Spleen (tissue), 11 donors: ENCODE measurements around the gene NCS1. TPM values are rescaled to one million over a fixed set of nuclear protein-coding genes. Genes with fewer than 3 reads are reported as not detected.

Experiments
- DNase-seq: peaks from one replicate; pipeline ENCODE4 v3.0.0-alpha.2; 2020
- H3K27ac ChIP-seq, 8 donors: fragments of 200-600 bp; sonication (generic) in 7 of 8; 1 replicate in 4 of 8; 2 replicates in 4 of 8; pipeline versions ENCODE4 v1.5.0 to v1.8.0; 2016 to 2021; ENCODE audit warnings: inconsistent platforms in 4 of 8, mild to moderate bottlenecking in 4 of 8, moderate library complexity in 1 of 8
- H3K27me3 ChIP-seq, 7 donors: fragments of 200-600 bp; sonication (generic) in 6 of 7; replicated peaks in 1 of 7; 1 replicate in 4 of 7; 2 replicates in 3 of 7; pipeline versions ENCODE4 v1.5.0 to v1.8.0; 2016 to 2021; ENCODE audit warnings: inconsistent platforms in 3 of 7, mild to moderate bottlenecking in 1 of 7
- H3K36me3 ChIP-seq, 6 donors: fragments of 200-600 bp; sonication (generic) in 5 of 6; 1 replicate in 4 of 6; 2 replicates in 2 of 6; pipeline versions ENCODE4 v1.5.0 to v1.8.0; 2016 to 2021; ENCODE audit warnings: inconsistent platforms in 2 of 6
- H3K4me1 ChIP-seq, 6 donors: fragments of 200-600 bp; sonication (generic) in 5 of 6; 1 replicate in 3 of 6; 2 replicates in 3 of 6; pipeline versions ENCODE4 v1.5.0 to v1.8.0; 2016 to 2021; ENCODE audit warnings: inconsistent platforms in 3 of 6
- H3K4me3 ChIP-seq, 8 donors: fragments of 200-600 bp; sonication (generic) in 7 of 8; 1 replicate in 4 of 8; 2 replicates in 4 of 8; pipeline versions ENCODE4 v1.5.0 to v1.8.0; 2016 to 2021; ENCODE audit warnings: inconsistent platforms in 4 of 8, mild to moderate bottlenecking in 4 of 8, moderate library complexity in 2 of 8
- H3K9me3 ChIP-seq, 8 donors: fragments of 200-600 bp; sonication (generic) in 7 of 8; 1 replicate in 4 of 8; 2 replicates in 4 of 8; pipeline versions ENCODE4 v1.5.0 to v1.8.0; 2016 to 2021; ENCODE audit warnings: inconsistent platforms in 4 of 8
- POLR2A ChIP-seq, 3 donors: fragments of 450-650 bp; IDR thresholded peaks; one replicate each; pipeline ENCODE4 v1.5.1; 2017; ENCODE audit warnings: antibody characterized with exemption in 3 of 3, mild to moderate bottlenecking in 1 of 3
- POLR2AphosphoS5 ChIP-seq, 3 donors: sonication (generic); formaldehyde crosslinking; IDR thresholded peaks; one replicate each; pipeline ENCODE4 v1.5.1; 2017; ENCODE audit warnings: antibody characterized with exemption in 3 of 3
- WGBS, 5 donors: extraction: QIAGEN DNeasy Blood & Tissue Kit in 3 of 5; methylation state at CpG; one replicate each; pipeline versions ENCODE4 v1.1.5 to v1.1.7; 2013 to 2018; 5-methylcytosine and 5-hydroxymethylcytosine counted together
- intact Hi-C: fragments of 100-400 bp; cut with DNase I; formaldehyde crosslinking; loops from one replicate; pipeline ENCODE4 v1.15.0; 2023; ENCODE audit warnings: low total_unique reads
- polyA plus RNA-seq, 3 donors: library from polyadenylated mRNA; stranded (reverse); fragments of 200-250 nt; gene quantifications; one replicate each; pipeline ENCODE4 v1.2.1, GENCODE V29; 2013
- total RNA-seq, 7 donors: library from RNA; depleted of rRNA in 3 of 7; stranded (reverse); fragments of >200 nt in 3 of 7; fragmentation: NEBNext Ultra II Directional in 4 of 7; extraction: Animal tissue kit (Norgen Biotek cat#: 25700) in 4 of 7; gene quantifications; one replicate each; pipeline versions ENCODE4 v1.1.0 to v1.2.1, GENCODE V29; 2016 to 2021
- TF ChIP-seq, protein P1 (sequence below), 11 experiments: fragments of 200-600 bp in 7 of 11; fragments of 450-650 bp in 4 of 11; sonication (generic) in 4 of 11; IDR thresholded peaks in 8 of 11; conservative IDR thresholded peaks in 3 of 11; 1 replicate in 7 of 11; 2 replicates in 4 of 11; pipeline versions ENCODE4 v1.4.0 to v1.8.0; 2016 to 2021; ENCODE audit warnings: antibody characterized with exemption in 11 of 11, inconsistent platforms in 4 of 11, mild to moderate bottlenecking in 1 of 11
- donor health status: healthy with polysubstance abuse.
- donor health status: DM: no; HTN: no; CAD: no; lungs with moderate emphysema.
- donor health status: DM: no; HTN: no; CAD: no.
- donor health status: Bipolar disorder and iron deficiency.
- donor health status: healthy.
- donor health status: DM: no; HTN: no; CAD: no.
- donor health status: DM: yes; HTN: yes; CAD: no.

NCS1 gene
- total and polyA plus RNA-seq, 10 donors, result 0.46 to 2.5 (median 1.3) TPM

DNA sequence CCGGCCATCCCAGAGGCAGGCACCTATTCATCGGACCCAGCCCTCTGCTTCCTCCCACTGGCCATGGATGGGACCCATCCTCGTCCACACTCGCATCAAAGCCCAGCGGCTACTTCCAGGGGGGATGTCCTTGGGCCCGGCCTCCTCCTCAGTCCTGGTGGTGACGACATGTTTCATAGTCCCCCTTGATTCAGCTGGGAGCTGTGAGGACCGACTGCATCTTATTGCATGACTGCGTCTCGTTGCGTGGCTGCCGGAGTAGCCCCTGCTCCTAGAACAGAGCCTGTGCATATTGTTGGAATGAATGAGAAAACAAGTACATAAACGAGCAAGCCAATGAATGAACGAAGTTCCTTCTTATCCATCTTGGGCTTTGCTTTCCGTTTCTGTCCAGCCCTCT is 12.8 kb downstream of the NCS1 start:
- H3K4me1 ChIP-seq, result peaks cover 0 to 10% (median 0%) of the 10 kb centered on the region in 6 donors
- intact Hi-C loops, result no loop called here
- DNase-seq, result no peak
- peaks cover 0 to 32% (median 0%) of the 10 kb centered on the region in 7 donors for H3K27me3 ChIP-seq
- 74 to 85% (median 83%) methylated on average over 15 of the region's 15 CpGs for WGBS, 5 donors
- no peak overlapping the region for H3K4me3 ChIP-seq
- TF ChIP-seq, protein P1, sequence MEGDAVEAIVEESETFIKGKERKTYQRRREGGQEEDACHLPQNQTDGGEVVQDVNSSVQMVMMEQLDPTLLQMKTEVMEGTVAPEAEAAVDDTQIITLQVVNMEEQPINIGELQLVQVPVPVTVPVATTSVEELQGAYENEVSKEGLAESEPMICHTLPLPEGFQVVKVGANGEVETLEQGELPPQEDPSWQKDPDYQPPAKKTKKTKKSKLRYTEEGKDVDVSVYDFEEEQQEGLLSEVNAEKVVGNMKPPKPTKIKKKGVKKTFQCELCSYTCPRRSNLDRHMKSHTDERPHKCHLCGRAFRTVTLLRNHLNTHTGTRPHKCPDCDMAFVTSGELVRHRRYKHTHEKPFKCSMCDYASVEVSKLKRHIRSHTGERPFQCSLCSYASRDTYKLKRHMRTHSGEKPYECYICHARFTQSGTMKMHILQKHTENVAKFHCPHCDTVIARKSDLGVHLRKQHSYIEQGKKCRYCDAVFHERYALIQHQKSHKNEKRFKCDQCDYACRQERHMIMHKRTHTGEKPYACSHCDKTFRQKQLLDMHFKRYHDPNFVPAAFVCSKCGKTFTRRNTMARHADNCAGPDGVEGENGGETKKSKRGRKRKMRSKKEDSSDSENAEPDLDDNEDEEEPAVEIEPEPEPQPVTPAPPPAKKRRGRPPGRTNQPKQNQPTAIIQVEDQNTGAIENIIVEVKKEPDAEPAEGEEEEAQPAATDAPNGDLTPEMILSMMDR (IDR thresholded peaks at IDR 0.05 in 8 of 11, conservative IDR thresholded peaks at IDR 0.05 in 3 of 11), result no peak
- TF ChIP-seq POLR2AphosphoS5 (IDR thresholded peaks at IDR 0.05) (no peak), POLR2A (IDR thresholded peaks at IDR 0.05) (no peak)
- H3K36me3 ChIP-seq, result no peaks in the 10 kb centered on the region
- H3K9me3 ChIP-seq, result no peaks in the 10 kb centered on the region
- no peak overlapping the region for H3K27ac ChIP-seq

DNA sequence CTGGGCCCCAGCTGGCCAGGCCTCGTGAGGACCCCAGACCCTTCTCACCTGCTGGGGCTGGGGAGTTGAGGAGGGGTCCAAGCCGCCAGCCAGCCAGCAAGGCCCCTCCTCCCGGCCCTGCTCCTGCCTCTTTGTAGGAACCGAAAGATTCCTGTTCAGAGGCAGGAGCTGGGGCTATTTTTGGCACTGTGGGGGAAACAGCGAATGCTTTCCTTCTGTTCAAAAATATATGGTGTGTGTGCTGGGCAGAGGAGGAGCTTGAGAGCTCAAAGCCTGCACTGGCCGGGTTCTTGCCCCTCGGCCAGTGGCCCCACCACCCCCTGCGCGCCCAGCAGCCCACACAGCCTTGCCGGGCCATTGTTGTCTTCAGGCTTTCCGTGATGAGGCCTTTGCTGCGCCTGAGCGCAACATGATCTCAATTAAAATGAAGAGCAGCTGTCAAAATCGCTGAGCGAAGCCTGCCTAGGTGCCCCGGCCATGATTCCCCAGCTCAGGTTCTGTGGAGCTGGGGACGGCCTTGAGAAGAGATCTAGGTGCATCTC is 13.4 kb downstream of the NCS1 start:
- DNase-seq, result no peak
- peaks cover 0 to 10% (median 0%) of the 10 kb centered on the region in 6 donors for H3K4me1 ChIP-seq
- TF ChIP-seq POLR2AphosphoS5 (IDR thresholded peaks at IDR 0.05) (no peak), POLR2A (IDR thresholded peaks at IDR 0.05) (no peak)
- TF ChIP-seq, protein P1 (IDR thresholded peaks at IDR 0.05 in 8 of 11, conservative IDR thresholded peaks at IDR 0.05 in 3 of 11), result no peak
- no peaks in the 10 kb centered on the region for H3K9me3 ChIP-seq
- H3K36me3 ChIP-seq, result no peaks in the 10 kb centered on the region
- H3K27me3 ChIP-seq, result peaks cover 0 to 32% (median 0%) of the 10 kb centered on the region in 7 donors
- intact Hi-C loops, result no loop called here
- H3K27ac ChIP-seq, result no peak overlapping the region
- H3K4me3 ChIP-seq, result no peak overlapping the region
- WGBS, 5 donors, result 68 to 83% (median 70%) methylated on average over 12 to 17 of the region's 17 CpGs

DNA sequence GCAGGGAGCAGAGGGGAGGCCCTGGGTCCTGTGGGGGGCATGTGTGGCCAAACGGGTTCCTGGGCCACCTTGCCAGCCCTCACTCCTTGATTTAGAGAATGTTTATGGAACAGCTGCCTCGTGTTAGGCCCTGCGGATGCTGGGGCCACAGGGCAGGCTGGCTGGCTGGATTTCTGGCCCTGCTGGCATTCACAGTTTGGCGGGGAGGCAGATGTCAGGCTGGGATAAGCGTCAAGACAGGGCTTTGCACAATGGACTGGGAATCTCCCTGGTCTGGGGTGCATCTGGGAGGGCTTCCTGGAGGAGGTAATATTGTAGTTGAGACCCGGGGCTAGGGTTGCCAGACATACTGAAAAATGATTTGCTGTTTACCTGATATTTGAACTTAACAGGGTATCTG is 13.8 kb downstream of the NCS1 start:
- Histone ChIP-seq H3K4me3 (no peak overlapping the region), H3K36me3 (no peaks in the 10 kb centered on the region), H3K9me3 (no peaks in the 10 kb centered on the region), H3K4me1 (peaks cover 0 to 10% (median 0%) of the 10 kb centered on the region in 6 donors), H3K27me3 (peaks cover 0 to 32% (median 0%) of the 10 kb centered on the region in 7 donors), H3K27ac (no peak overlapping the region)
- TF ChIP-seq, protein P1 (IDR thresholded peaks at IDR 0.05 in 8 of 11, conservative IDR thresholded peaks at IDR 0.05 in 3 of 11), result no peak
- TF ChIP-seq POLR2A (IDR thresholded peaks at IDR 0.05) (no peak), POLR2AphosphoS5 (IDR thresholded peaks at IDR 0.05) (no peak)
- no peak for DNase-seq
- intact Hi-C loops, result no loop called here
- WGBS, 5 donors, result 70 to 84% (median 80%) methylated on average over 6 of the region's 6 CpGs

DNA sequence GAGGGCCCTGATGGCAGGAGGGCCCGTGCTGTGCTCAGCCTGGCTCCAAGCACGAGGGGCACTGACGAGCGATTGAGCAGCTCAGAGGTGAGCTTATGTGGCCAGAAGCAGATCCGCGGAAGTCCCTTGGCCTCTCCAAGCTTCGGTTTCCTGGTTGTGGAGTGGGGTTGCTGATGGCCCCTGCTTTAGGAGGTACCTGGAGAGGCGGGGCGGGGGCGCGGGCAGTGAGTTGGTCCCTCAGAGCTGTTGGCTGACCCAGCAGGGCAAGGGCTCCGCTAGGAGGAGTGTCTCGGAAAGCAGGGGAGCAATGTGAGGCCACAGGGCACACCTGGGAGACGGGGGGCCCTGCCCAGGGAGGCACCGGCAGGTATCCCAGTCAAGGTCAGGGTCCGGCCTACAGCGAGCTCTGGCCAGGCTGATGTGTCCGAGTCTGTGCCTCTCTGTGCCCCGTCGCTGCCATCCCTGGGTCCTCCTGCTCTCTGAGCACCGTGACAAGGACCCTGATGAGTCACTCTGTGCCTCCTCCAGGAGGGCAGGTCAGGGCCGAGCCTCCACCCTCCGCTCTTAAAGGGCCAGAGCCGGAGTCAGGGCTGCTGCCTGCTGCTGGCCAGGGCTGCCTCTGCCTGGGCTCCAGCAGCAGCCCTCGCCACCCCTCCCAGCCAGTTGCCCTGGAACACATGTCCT is 14.8 kb downstream of the NCS1 start:
- DNase-seq, result no peak
- TF ChIP-seq, protein P1 (IDR thresholded peaks at IDR 0.05 in 8 of 11, conservative IDR thresholded peaks at IDR 0.05 in 3 of 11), result no peak
- TF ChIP-seq POLR2A (IDR thresholded peaks at IDR 0.05), result no peak
- TF ChIP-seq POLR2AphosphoS5 (IDR thresholded peaks at IDR 0.05), result no peak
- peaks cover 0 to 10% (median 0%) of the 10 kb centered on the region in 6 donors for H3K4me1 ChIP-seq
- no peak overlapping the region for H3K27ac ChIP-seq
- 60 to 85% (median 75%) methylated on average over 1 to 25 of the region's 25 CpGs for WGBS, 5 donors
- H3K36me3 ChIP-seq, result no peaks in the 10 kb centered on the region
- intact Hi-C loops, result no loop called here
- H3K4me3 ChIP-seq, result no peak overlapping the region
- peaks cover 0 to 37% (median 0%) of the 10 kb centered on the region in 7 donors for H3K27me3 ChIP-seq
- H3K9me3 ChIP-seq, result no peaks in the 10 kb centered on the region
